Thyroid gland (tissue), 4 donors: Measurements from ENCODE around the gene TUBA1C.

Experiments
- CTCF ChIP-seq, 6 experiments: fragments of 200-600 bp in 3 of 6; fragments of 450-650 bp in 3 of 6; sonication (generic) in 3 of 6; IDR thresholded peaks; one replicate each; pipeline ENCODE4 v1.5.1; 2016 to 2019; ENCODE audit warnings: antibody characterized with exemption in 6 of 6, mild to moderate bottlenecking in 2 of 6, inconsistent platforms in 1 of 6, moderate library complexity in 1 of 6
- POLR2A ChIP-seq, 2 donors: fragments of 450-650 bp; IDR thresholded peaks; one replicate each; pipeline ENCODE4 v1.6.1; 2017; ENCODE audit warnings: antibody characterized with exemption in 2 of 2, mild to moderate bottlenecking in 2 of 2, moderate library complexity in 1 of 2

- TF ChIP-seq CTCF (IDR thresholded peaks at IDR 0.05) (no peak), POLR2A (IDR thresholded peaks at IDR 0.05) (no peak)
Observed at GRCh38 chr12:49287876-49288275, 23.0 kb downstream of the TUBA1C start.
